OCI-LY7 (cell line): Measurements from ENCODE around the gene HECW1. TPM values are rescaled to one million over a fixed set of nuclear protein-coding genes. Genes with fewer than 3 reads are reported as not detected.
A peak's percentile ranks its signal among the peaks of the same experiment; 100 is the strongest.
"Not testable (repeated sequence)": the region's sequence is repeated elsewhere in the genome, so short reads cannot be mapped to it uniquely, and the experiment has no call there.

Experiments used
- BruUV-seq: library from RNA; stranded (reverse); fragments of 400-500 nt; replicated peaks from 2 replicates; lab custom pipeline; 2021; lab: Mats Ljungman, UMichigan
- CTCF ChIA-PET: fragments of 300-600 bp; sonication (Branson Sonifier 250); formaldehyde crosslinking; loops from one replicate; lab custom pipeline; 2022; ENCODE audit warnings: antibody characterized with exemption; ENCODE audit not compliant: unreplicated experiment; lab: Charles Lee
- POLR2A ChIA-PET: fragments of 300-600 bp; sonication (Branson Sonifier 250); formaldehyde crosslinking; loops from one replicate; lab custom pipeline; 2022; ENCODE audit warnings: antibody characterized with exemption; lab: Charles Lee
- DNase-seq: peaks from one replicate; pipeline ENCODE4 v3.0.0-alpha.2; 2015; ENCODE audit warnings: low spot score
- H2AFZ ChIP-seq: fragments of 200-600 bp; sonication (generic), shearing (Covaris generic); 2 replicates; pipeline ENCODE4 v1.6.1; 2014; ENCODE audit warnings: mild to moderate bottlenecking, antibody characterized with exemption, low read length, moderate library complexity
- H3K27ac ChIP-seq: fragments of 200-600 bp; sonication (generic); 2 replicates; pipeline ENCODE4 v1.5.1; 2014; ENCODE audit warnings: mixed run types, low read depth, mild to moderate bottlenecking, moderate library complexity, low read length, inconsistent platforms; ENCODE audit not compliant: poor library complexity, severe bottlenecking
- H3K36me3 ChIP-seq: fragments of 200-600 bp; sonication (generic); 2 replicates; pipeline ENCODE4 v1.6.1; 2014; ENCODE audit warnings: mild to moderate bottlenecking, antibody characterized with exemption, low read length, moderate library complexity, mixed read lengths; ENCODE audit not compliant: insufficient read depth
- H3K4me1 ChIP-seq: fragments of 200-600 bp; sonication (generic); 2 replicates; pipeline ENCODE4 v1.5.1; 2014; ENCODE audit warnings: mild to moderate bottlenecking, low read length; ENCODE audit not compliant: insufficient read depth, poor library complexity, severe bottlenecking
- H3K4me2 ChIP-seq: fragments of 200-600 bp; sonication (generic); 2 replicates; pipeline ENCODE4 v1.6.1; 2014; ENCODE audit warnings: mild to moderate bottlenecking, low read length
- H3K4me3 ChIP-seq: fragments of 200-600 bp; sonication (generic); 2 replicates; pipeline ENCODE4 v1.5.1; 2014; ENCODE audit warnings: mild to moderate bottlenecking, low read depth, low read length; ENCODE audit not compliant: poor library complexity, severe bottlenecking
- H3K79me2 ChIP-seq: fragments of 200-600 bp; sonication (generic); 2 replicates; pipeline ENCODE4 v1.6.1; 2016; ENCODE audit warnings: low read depth, mild to moderate bottlenecking, low read length, moderate library complexity, mixed read lengths; ENCODE audit not compliant: insufficient read depth
- H3K9me2 ChIP-seq: fragments of 200-600 bp; sonication (generic); 2 replicates; pipeline ENCODE4 v1.6.1; 2016; ENCODE audit warnings: mild to moderate bottlenecking, low read length, mixed read lengths; ENCODE audit not compliant: insufficient read depth
- H3K9me3 ChIP-seq: fragments of 200-600 bp; sonication (generic); 2 replicates; pipeline ENCODE4 v1.6.1; 2014; ENCODE audit warnings: mild to moderate bottlenecking, mixed run types, low read length, mixed read lengths
- H4K20me1 ChIP-seq: fragments of 200-600 bp; sonication (generic); 2 replicates; pipeline ENCODE4 v1.6.1; 2014; ENCODE audit warnings: mild to moderate bottlenecking, antibody characterized with exemption, low read length, moderate library complexity, mixed read lengths; ENCODE audit not compliant: insufficient read depth
- CTCF ChIP-seq: fragments of 200-600 bp; sonication (generic); conservative IDR thresholded peaks from 2 replicates; pipeline ENCODE4 v1.5.1; 2014; ENCODE audit warnings: mild to moderate bottlenecking, antibody characterized with exemption, low read length, moderate library complexity, mixed read lengths
- EZH2phosphoT487 ChIP-seq: fragments of 200-600 bp; sonication (generic); IDR thresholded peaks from 2 replicates; pipeline ENCODE4 v1.6.1; 2018; ENCODE audit warnings: low read depth, borderline replicate concordance, mild to moderate bottlenecking, mixed run types, antibody characterized with exemption, low read length, moderate library complexity, mixed read lengths
- intact Hi-C: fragments of 100-400 bp; cut with micrococcal nuclease; formaldehyde crosslinking; loops from one replicate; pipeline ENCODE4 v1.10.0; 2022; ENCODE audit not compliant: unreplicated experiment
- total RNA-seq, 2 experiments: library from RNA; depleted of rRNA in 1 of 2; stranded (reverse); fragments of >200 nt in 1 of 2; shearing (Covaris generic) in 1 of 2; gene quantifications; 2 replicates each; pipeline ENCODE4 v1.2.3, GENCODE V29; 2014 to 2022

The HECW1 gene
- total RNA-seq, 2 experiments from 2014 or later = 2.0 TPM

DNA sequence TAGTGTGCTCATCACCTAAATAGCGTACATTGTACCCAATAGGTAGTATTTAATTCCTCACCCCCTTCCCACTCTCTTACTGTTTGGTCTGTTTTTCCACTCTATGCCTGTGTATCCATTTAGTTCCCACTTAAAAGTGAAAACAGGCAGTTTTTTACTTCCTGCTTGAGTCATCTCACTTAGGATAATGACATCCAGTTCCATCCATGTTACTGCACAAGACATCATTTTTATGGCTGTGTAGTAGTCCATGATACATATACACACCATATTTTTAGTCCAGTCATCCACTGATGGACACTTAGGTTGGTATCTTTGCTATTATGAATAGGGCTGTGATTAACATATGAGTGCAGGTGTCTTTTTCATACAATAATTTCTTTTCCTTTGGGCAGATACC lies 480.6 kb downstream of the HECW1 start:
- Histone ChIP-seq H3K4me1 (peaks cover 66% of the 10 kb centered on the region), H3K4me3 (no peak overlapping the region), H4K20me1 (peaks cover 17% of the 10 kb centered on the region), H3K4me2 (peak overlapping the region; percentile 25), H3K9me3 (no peaks in the 10 kb centered on the region), H3K9me2 (no peaks in the 10 kb centered on the region), H3K27ac (no peak overlapping the region), H3K79me2 (peaks cover 82% of the 10 kb centered on the region), H2AFZ (no peak overlapping the region), H3K36me3 (peaks cover 30% of the 10 kb centered on the region)
- no TSS peak for BruUV-seq
- POLR2A ChIA-PET = interaction anchor here (0.6 kb wide), 1 partner anchor 25 kb away, joined by 3 read pairs; no protein-coding TSS in a partner anchor
- intact Hi-C loops = no loop called here
- CTCF ChIA-PET = no interaction called here
- DNase-seq = no peak
- no peak for TF ChIP-seq EZH2phosphoT487
- no peak for TF ChIP-seq CTCF

- no peak overlapping the region for H3K4me3 ChIP-seq
- peaks cover 17% of the 10 kb centered on the region for H4K20me1 ChIP-seq
- no peak overlapping the region for H3K27ac ChIP-seq
- no peak for DNase-seq
- intact Hi-C loops = no loop called here
- H3K9me2 ChIP-seq = no peaks in the 10 kb centered on the region
- peaks cover 55% of the 10 kb centered on the region for H3K4me1 ChIP-seq
- H3K79me2 ChIP-seq = peaks cover 72% of the 10 kb centered on the region
- CTCF ChIA-PET = no interaction called here
- POLR2A ChIA-PET = interaction anchor here (0.5 to 1.5 kb wide), 8 partner anchors 8 to 479 kb away, joined by 3 to 4 read pairs (median 3); partner anchors contain the start of gene COA1
- peaks cover 40% of the 10 kb centered on the region for H3K36me3 ChIP-seq
- H3K9me3 ChIP-seq = no peaks in the 10 kb centered on the region
- peak overlapping the region; percentile 25; the same call in 1 of the 2 replicates for H3K4me2 ChIP-seq
- no peak overlapping the region for H2AFZ ChIP-seq
- TF ChIP-seq CTCF (no peak), EZH2phosphoT487 (no peak)
- BruUV-seq = no TSS peak
These were observed 481.6 kb downstream of the HECW1 start for GRCh38 chr7:43594020-43594419.

DNA sequence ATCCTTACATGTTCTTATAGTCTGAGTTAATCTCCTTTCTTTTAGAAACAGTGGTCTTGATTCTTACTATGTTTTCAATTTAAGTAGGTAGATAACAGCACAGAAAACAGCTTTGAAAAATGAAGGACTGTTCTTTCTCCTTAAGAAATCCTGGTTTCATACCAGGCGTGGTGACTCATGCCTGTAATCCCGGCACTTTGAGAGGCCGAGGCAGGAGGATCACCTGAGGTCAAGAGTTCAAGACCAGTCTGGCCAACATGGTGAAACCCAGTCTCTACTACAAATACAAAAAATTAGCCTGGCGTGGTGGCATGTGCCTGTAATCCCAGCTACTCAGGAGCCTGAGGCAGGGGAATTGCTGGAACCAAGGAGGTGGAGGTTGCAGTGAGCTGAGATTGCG lies 484.0 kb downstream of the HECW1 start:
- H3K4me1 ChIP-seq = peaks cover 31% of the 10 kb centered on the region
- peaks cover 11% of the 10 kb centered on the region for H4K20me1 ChIP-seq
- CTCF ChIA-PET, H3K4me3 ChIP-seq, DNase-seq, H3K9me3 ChIP-seq, BruUV-seq, H2AFZ ChIP-seq, intact Hi-C loops, H3K4me2 ChIP-seq, H3K9me2 ChIP-seq, H3K27ac ChIP-seq: not testable (repeated sequence)
- peaks cover 48% of the 10 kb centered on the region for H3K79me2 ChIP-seq
- POLR2A ChIA-PET = interaction anchor here (1.0 to 1.2 kb wide), 2 partner anchors 9 to 14 kb away, joined by 4 read pairs; partner anchors contain the start of gene STK17A
- peaks cover 62% of the 10 kb centered on the region for H3K36me3 ChIP-seq
